NT2/D1 (cell line): Measurements from ENCODE around the gene LYPD3.
A peak's percentile ranks its signal among the peaks of the same experiment; 100 is the strongest.

Experiments used
- DNase-seq: peaks from one replicate; pipeline ENCODE4 v3.0.0-alpha.2; 2011; ENCODE audit warnings: low read depth, low spot score
- H3K27me3 ChIP-seq: 2 replicates; pipeline ENCODE4 v1.6.0; 2011; ENCODE audit warnings: mild to moderate bottlenecking; ENCODE audit not compliant: insufficient read length, insufficient read depth
- H3K36me3 ChIP-seq: 2 replicates; pipeline ENCODE4 v1.6.1; 2011; ENCODE audit warnings: mild to moderate bottlenecking, low read length, mixed read lengths; ENCODE audit not compliant: insufficient read depth, insufficient read length
- H3K4me1 ChIP-seq: 2 replicates; pipeline ENCODE4 v1.5.1; 2011; ENCODE audit not compliant: insufficient read depth, insufficient read length
- H3K4me3 ChIP-seq: 2 replicates; pipeline ENCODE4 v1.5.1; 2011; ENCODE audit warnings: low read depth; ENCODE audit not compliant: insufficient read length
- H3K9ac ChIP-seq: 2 replicates; pipeline ENCODE4 v1.6.0; 2011; ENCODE audit warnings: low read depth; ENCODE audit not compliant: insufficient read length
- H3K9me3 ChIP-seq: 2 replicates; pipeline ENCODE4 v1.5.1; 2011; ENCODE audit warnings: mild to moderate bottlenecking, low read length; ENCODE audit not compliant: insufficient read depth
- SUZ12 ChIP-seq: IDR thresholded peaks from 2 replicates; pipeline ENCODE4 v1.6.1; 2011; ENCODE audit not compliant: insufficient read length, insufficient read depth; ENCODE audit errors: extremely low read depth
- YY1 ChIP-seq: IDR thresholded peaks from 2 replicates; pipeline ENCODE4 v1.6.1; 2011; ENCODE audit not compliant: insufficient read length, insufficient read depth
- ZNF274 ChIP-seq: IDR thresholded peaks from 2 replicates; pipeline ENCODE4 v1.6.1; 2011; ENCODE audit warnings: mild to moderate bottlenecking, low read depth, low read length

The LYPD3 gene

DNA sequence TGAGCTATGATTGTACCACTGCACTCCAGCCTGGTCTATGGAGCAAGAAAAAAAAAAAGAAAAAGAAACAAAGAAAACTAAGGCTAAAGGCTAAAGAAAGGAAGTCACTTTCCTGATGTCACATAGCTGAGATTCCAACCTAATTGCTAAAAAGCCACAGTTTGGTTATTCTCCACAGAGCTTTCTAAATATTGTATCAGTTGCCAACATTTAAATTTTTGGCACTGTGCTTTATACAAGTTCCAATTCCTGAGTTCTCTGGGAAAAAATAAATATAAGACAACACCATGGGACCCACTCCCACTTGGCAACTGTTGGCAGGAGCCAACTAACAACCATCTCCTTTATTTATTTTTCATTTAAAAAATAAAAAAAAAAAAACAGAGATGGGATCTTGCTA lies 11.2 kb upstream of the LYPD3 start:
- no peak for DNase-seq
- no peak overlapping the region for H3K4me3 ChIP-seq

DNA sequence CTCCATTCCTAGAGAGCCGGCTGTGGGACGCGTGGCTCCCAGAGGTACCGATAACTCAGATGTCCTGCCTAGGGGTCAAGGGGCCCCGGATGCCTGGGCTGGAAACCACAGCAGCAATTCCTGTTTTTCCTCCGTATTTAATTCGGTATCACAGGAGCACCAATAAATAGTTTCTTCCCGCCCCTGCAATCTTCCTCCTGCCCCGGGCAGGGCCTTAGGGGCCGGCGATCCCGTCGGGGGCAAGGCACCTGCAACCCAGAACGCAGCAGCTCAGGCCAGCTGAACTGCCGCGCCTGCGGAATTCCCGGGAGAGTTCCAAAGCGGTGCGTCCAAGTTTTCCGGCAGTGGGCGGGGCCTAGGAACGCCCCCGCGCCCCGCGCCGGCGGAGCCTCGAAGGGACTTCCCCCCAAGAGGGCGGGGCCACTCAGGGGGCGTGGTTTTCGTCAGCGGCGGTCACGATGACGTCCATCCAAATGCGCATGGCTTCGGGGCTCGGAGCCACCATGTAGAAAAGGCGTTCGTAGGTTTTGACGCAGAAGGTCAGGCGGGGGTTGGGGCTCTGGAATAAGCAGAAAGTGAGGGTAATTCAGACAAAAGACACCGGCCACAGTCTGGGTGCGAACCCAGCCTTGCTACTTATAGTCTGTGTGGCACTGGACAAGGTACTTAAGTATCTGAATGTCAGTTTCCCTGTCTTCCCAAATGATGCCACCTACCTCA lies 9.7 kb upstream of the LYPD3 start:
- H3K4me3 ChIP-seq, result peak overlapping the region; percentile 28
- peak overlapping the region; percentile 68 for H3K9ac ChIP-seq
- peaks cover 9% of the 10 kb centered on the region for H3K27me3 ChIP-seq
- H3K4me1 ChIP-seq, result peaks cover 2% of the 10 kb centered on the region
- no peak for TF ChIP-seq YY1
- no peak for TF ChIP-seq SUZ12
- TF ChIP-seq ZNF274, result no peak
- H3K36me3 ChIP-seq, result no peaks in the 10 kb centered on the region
- no peaks in the 10 kb centered on the region for H3K9me3 ChIP-seq
- DNase-seq, result peak; percentile 87

More for the DNA sequence above, 11.2 kb upstream of the LYPD3 start:
- H3K9me3 ChIP-seq, result no peaks in the 10 kb centered on the region
- H3K4me1 ChIP-seq, result no peaks in the 10 kb centered on the region
- peaks cover 9% of the 10 kb centered on the region for H3K27me3 ChIP-seq
- H3K9ac ChIP-seq, result no peak overlapping the region
- TF ChIP-seq YY1 (no peak), ZNF274 (no peak), SUZ12 (no peak)
- H3K36me3 ChIP-seq, result no peaks in the 10 kb centered on the region

DNA sequence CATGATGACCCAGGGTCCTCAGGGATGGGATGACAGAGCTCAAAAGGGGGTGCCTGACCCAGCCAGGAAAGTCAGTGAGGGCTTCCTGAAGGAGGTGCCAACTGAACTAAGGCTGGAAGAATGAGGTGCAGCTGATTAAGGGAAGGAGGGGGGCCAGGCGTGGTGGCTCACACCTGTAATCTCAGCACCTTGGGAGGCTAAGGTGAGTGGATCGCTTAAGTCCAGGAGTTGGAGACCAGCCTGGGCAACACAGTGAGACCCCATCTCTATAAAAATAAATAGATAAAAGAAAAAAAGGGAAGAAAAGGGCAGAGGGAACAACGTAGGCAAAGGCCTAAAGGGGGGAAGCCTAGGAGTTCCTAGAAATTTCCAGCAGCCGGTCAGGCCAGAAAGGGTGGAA lies 9.1 kb upstream of the LYPD3 start:
- DNase-seq, result no peak
- Histone ChIP-seq H3K4me1 (peaks cover 2% of the 10 kb centered on the region), H3K27me3 (peaks cover 9% of the 10 kb centered on the region), H3K36me3 (no peaks in the 10 kb centered on the region), H3K9ac (peak overlapping the region; percentile 64), H3K4me3 (no peak overlapping the region), H3K9me3 (no peaks in the 10 kb centered on the region)
- TF ChIP-seq YY1, result no peak
- no peak for TF ChIP-seq SUZ12
- TF ChIP-seq ZNF274, result no peak

DNA sequence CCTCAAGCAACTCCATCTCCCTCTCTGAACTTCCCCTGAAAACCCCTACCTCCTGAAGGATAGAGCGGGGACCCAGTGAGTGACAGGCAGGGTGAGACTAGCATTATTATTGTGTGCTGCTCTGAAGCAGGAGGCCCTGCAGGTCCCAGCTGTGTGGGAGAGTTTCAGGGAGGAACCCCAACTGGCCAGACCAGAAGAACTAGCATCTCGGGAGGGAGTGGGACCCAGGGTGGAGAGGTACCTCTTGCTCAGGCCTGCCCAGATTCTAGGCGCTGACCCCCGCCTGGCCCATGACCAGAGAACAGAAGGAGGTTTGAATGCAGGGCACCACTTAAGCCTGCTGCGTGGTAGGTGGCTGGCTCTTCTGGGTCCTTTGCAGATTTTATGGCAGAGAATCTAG lies 5.7 kb upstream of the LYPD3 start:
- peaks cover 2% of the 10 kb centered on the region for H3K4me1 ChIP-seq
- H3K9ac ChIP-seq, result peak overlapping the region; percentile 44
- H3K27me3 ChIP-seq, result peaks cover 11% of the 10 kb centered on the region
- H3K4me3 ChIP-seq, result no peak overlapping the region
- no peaks in the 10 kb centered on the region for H3K9me3 ChIP-seq
- TF ChIP-seq YY1 (no peak), SUZ12 (no peak), ZNF274 (no peak)
- H3K36me3 ChIP-seq, result no peaks in the 10 kb centered on the region
- no peak for DNase-seq

DNA sequence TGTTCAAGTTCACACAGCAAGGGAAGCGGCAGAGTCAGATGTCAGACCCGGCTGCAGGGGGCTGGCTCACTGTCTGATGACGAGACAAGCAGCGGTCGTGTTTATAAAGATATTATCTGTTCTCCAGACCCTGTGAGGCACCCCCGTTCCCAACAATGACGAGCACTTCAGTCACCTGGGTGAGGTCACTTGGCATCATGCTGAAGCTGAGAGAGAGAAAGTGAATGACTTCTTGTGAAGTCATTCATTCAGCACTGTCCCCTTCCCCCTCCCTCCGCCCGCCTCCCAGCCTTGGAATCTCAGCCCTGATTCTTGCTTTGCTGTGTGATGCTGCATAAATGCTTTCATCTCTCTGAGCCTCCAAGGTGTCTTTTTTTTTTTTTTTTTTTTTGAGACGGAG lies 4.9 kb upstream of the LYPD3 start:
- Histone ChIP-seq H3K4me1 (peaks cover 2% of the 10 kb centered on the region), H3K9me3 (no peaks in the 10 kb centered on the region), H3K9ac (no peak overlapping the region), H3K4me3 (no peak overlapping the region), H3K27me3 (peaks cover 18% of the 10 kb centered on the region), H3K36me3 (no peaks in the 10 kb centered on the region)
- no peak for DNase-seq
- TF ChIP-seq ZNF274, result no peak
- no peak for TF ChIP-seq YY1
- TF ChIP-seq SUZ12, result no peak

DNA sequence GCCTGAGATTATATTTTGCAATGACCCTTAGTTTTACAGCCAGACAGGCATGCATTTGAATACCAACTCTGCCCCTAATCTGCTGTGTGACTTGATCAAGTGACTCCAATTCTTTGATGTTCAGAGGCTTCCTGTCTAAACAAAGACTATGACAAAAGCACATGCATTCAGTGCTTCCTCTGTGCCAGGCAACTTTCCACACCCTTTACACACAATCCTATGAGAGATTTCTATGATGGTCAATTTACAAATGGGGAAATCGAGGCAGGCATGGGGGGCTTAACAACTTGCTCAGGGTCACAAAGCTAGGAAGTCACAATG lies 3.7 kb upstream of the LYPD3 start:
- Histone ChIP-seq H3K36me3 (no peaks in the 10 kb centered on the region), H3K9ac (no peak overlapping the region), H3K27me3 (peaks cover 18% of the 10 kb centered on the region), H3K9me3 (no peaks in the 10 kb centered on the region), H3K4me1 (peaks cover 2% of the 10 kb centered on the region), H3K4me3 (no peak overlapping the region)
- DNase-seq, result no peak
- TF ChIP-seq ZNF274, result no peak

DNA sequence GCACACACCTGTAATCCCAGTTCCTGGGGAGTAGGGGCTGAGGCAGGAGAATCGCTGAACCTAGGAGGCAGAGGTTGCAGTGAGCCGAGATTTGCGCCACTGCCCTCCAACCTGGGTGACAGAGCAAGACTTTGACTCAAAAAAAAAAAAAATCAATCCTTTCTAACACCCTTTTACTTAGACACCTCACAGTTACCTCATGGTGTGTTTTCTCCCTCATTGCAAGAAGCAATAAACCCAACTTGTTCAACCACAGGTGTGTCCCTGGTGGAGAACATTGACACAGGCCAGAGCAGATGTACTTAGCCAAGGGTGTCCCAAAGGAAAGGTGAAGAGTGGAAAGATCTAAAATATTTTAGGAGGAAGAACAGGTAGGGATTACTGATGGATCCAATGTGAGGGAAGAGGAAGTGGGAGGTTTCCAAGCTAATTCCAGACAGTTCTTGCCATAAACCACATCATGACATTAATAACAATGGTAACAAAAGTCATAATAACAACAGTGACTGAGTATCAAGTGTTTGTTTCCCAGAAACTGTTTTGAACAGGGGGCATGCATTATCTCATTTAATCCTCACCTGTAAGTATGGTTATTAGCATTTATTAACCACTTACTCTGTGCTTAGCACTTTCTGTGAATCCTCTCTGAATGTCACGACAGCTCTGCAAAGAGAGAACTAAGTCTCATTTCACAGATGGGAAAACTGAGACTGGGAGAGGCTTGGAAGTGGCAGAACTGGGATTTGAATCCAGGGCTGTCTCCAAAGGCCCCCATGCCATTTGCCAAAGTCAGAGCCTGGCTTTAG lies 3.1 kb upstream of the LYPD3 start:
- TF ChIP-seq YY1 (no peak), SUZ12 (no peak)
- peaks cover 2% of the 10 kb centered on the region for H3K4me1 ChIP-seq
- H3K36me3 ChIP-seq, result no peaks in the 10 kb centered on the region

More for the DNA sequence above, 3.1 kb upstream of the LYPD3 start:
- Histone ChIP-seq H3K9ac (no peak overlapping the region), H3K27me3 (peaks cover 18% of the 10 kb centered on the region), H3K9me3 (no peaks in the 10 kb centered on the region), H3K4me3 (no peak overlapping the region)
- DNase-seq, result no peak
